ENCODE data around the gene HLA-DQA1.
"Not testable (repeated sequence)": the region's sequence is repeated elsewhere in the genome, so short reads cannot be mapped to it uniquely, and the experiment has no call there.

Gene HLA-DQA1

GRCh38 chr6:32659856-32660595, 22.8 kb downstream of the HLA-DQA1 start:
- DNase-seq (ENCODE audit: low spot score): no peak

GRCh38 chr6:32662099-32662498, 24.9 kb downstream of the HLA-DQA1 start:
- DNase-seq (ENCODE audit: low spot score): no peak

- no peak for DNase-seq (ENCODE audit: low spot score)
Observed at GRCh38 chr6:32662836-32663235, 25.6 kb downstream of the HLA-DQA1 start.

- no peak for DNase-seq (ENCODE audit: low spot score)
Observed at GRCh38 chr6:32664354-32664753, 27.1 kb downstream of the HLA-DQA1 start.

GRCh38 chr6:32664827-32665362, 27.7 kb downstream of the HLA-DQA1 start:
- no peak for DNase-seq (ENCODE audit: low spot score)

GRCh38 chr6:32665661-32666060, 28.5 kb downstream of the HLA-DQA1 start:
- no peak for DNase-seq (ENCODE audit: low spot score)

GRCh38 chr6:32666420-32667300, 29.5 kb downstream of the HLA-DQA1 start, which contains the start of gene HLA-DQB1:
Gene HLA-DQB1, minus strand, starts transcription at chr6:32666657. Its CDS starts 50 bp downstream, at chr6:32666607.
- DNase-seq (ENCODE audit: low spot score): no peak

GRCh38 chr6:32668226-32668747, 31.1 kb downstream of the HLA-DQA1 start:
- no peak for DNase-seq (ENCODE audit: low spot score)

GRCh38 chr6:32669240-32669639, 32.0 kb downstream of the HLA-DQA1 start:
- no peak for DNase-seq (ENCODE audit: low spot score)

- no peak for DNase-seq (ENCODE audit: low spot score)
Observed at GRCh38 chr6:32669893-32670292, 32.7 kb downstream of the HLA-DQA1 start.

GRCh38 chr6:32671908-32672307, 34.7 kb downstream of the HLA-DQA1 start:
- DNase-seq (ENCODE audit: low spot score): not testable (repeated sequence)

- not testable (repeated sequence) for DNase-seq (ENCODE audit: low spot score)
Observed at GRCh38 chr6:32674123-32674522, 36.9 kb downstream of the HLA-DQA1 start.

GRCh38 chr6:32679492-32679891, 42.3 kb downstream of the HLA-DQA1 start:
- no peak for DNase-seq (ENCODE audit: low spot score)

GRCh38 chr6:32680055-32680454, 42.8 kb downstream of the HLA-DQA1 start:
- DNase-seq (ENCODE audit: low spot score): no peak

GRCh38 chr6:32684246-32684645, 47.0 kb downstream of the HLA-DQA1 start:
- DNase-seq (ENCODE audit: low spot score): no peak

- DNase-seq (ENCODE audit: low spot score): no peak
Observed at GRCh38 chr6:32685603-32686002, 48.4 kb downstream of the HLA-DQA1 start.

GRCh38 chr6:32689531-32690501, 52.6 kb downstream of the HLA-DQA1 start:
- DNase-seq (ENCODE audit: low spot score): no peak

- no peak for DNase-seq (ENCODE audit: low spot score)
Observed at GRCh38 chr6:32692019-32692418, 54.8 kb downstream of the HLA-DQA1 start.

All from hematopoietic multipotent progenitor cell treated with erythropoietin and hydrocortisone succinate and interleukin-3 and kit ligand, for 17 days (in vitro differentiated cells).